DMS 273 (cell line): ENCODE data around the gene ACOX3.
"Not testable (repeated sequence)": the region's sequence is repeated elsewhere in the genome, so short reads cannot be mapped to it uniquely, and the experiment has no call there.

Source experiments
- DNase-seq: peaks from one replicate; lab custom pipeline; 2025; ENCODE audit not compliant: unreplicated experiment; lab: John Stamatoyannopoulos, UW

Gene ACOX3

DNA sequence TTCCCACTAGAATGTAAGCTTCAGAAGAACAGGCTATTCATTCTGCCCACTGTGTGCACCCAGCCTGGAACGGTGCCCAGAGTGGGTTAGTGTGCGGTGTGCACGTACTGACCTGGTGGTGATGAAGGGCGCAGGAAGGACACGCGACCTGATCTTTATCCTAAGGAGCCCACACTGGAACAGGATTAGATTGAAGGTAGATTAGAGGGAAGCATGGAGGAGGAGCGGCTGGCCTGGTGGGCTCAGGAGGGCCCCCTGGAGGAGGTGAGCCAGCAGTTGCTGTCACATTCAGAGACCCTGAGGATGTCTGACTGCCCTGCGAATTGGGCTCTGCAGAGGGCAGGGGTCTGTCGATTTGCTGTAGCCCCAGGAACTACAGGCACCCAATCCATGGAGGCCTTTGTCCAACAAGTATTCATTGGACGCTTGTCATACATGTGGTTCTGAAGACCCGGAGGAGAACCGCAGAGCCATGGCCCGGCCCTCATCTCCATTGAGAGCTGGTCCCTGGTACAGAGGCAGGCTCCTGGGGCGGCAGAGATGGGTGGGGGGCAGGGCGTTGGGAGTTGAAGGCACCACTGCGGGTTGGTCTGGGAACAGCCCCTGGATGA is 97.8 kb downstream of the ACOX3 start:
- DNase-seq = peak; percentile 9

DNA sequence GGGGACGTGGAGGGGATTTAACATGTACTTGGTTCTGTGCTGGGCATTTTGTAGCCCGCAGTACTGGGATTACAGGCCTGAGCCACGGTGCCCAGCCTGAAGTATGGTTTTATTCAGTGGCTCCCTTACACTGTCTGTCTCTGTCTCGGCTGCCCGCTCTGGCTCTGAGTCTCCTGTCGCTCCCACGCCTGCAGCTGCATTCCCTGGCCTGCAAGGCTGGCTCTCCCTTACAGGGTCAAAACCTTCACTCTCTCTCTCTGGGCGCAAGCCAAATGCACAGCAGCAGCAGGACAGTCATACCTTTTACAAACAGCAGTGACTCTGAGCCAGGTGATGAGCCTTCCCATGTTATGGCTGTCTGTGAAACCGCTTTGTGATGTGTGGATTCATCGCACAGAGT is 98.8 kb downstream of the ACOX3 start:
- no peak for DNase-seq

DNA sequence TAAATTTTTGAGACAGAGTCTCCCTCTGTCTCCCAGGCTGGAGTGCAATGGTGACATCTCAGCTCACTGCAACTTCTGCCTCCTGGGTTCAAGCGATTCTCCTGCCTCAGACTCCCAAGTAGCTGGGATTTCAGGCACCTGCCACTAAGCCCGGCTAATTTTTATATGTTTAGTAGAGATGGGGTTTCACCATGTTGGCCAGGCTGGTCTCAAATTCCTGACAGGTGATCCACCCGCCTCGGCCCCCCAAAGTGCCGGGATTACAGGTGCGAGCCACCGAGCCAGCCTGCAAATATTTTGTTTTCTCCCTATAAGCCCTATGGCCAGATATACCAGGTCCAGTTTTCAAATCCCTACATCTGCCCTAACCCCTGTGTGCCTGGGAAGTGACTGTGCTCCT is 99.2 kb downstream of the ACOX3 start:
- DNase-seq = not testable (repeated sequence)

DNA sequence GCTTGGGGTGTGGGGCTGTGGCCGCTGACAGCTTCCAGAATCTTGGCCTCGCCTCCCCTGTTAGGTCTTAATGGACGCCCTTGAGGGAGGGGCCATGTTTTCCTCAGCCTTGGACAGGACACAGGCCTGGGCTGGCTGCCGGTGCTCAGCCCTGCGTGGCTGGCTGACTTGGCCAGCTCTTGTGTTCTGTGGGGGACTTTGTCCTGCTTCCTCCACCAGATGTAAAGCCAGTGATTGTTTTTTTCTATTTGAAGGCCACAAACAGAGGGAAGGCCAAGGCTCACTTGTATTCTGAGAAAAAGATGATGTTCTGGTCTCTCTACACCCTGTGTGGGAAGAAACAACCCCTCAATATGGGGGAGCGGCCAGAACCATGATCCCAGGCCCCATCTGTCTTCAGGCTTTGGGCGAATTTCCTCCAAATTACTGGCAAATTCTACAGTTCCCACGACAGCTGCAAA is 99.7 kb downstream of the ACOX3 start:
- DNase-seq = no peak

DNA sequence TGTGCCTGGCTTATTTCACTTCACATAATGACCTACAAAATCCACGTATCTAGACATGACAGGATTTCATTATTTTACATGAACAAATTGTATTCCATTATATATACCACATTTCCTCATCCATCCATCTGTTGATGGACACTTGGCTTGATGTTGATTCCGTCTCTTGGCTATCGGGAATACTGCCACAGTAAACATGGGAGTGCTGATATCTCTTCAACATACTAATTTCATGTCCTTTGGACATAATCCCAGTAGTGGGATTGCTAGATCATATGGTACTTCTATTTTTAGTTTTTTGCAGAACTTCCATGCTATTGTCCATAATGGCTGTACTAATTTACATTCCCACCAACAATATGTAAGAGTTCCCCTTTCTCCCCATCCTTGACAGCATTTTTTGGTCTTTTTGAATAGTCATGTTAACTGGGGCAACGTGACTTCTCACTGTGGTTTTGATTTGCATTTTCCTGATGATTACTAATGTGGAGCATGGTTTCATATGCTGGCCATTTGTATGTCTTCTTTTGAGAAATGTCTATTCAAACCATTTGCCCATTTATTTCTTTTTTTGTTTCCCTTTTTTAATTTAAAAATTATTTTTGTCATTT is 102.1 kb downstream of the ACOX3 start:
- DNase-seq = no peak

DNA sequence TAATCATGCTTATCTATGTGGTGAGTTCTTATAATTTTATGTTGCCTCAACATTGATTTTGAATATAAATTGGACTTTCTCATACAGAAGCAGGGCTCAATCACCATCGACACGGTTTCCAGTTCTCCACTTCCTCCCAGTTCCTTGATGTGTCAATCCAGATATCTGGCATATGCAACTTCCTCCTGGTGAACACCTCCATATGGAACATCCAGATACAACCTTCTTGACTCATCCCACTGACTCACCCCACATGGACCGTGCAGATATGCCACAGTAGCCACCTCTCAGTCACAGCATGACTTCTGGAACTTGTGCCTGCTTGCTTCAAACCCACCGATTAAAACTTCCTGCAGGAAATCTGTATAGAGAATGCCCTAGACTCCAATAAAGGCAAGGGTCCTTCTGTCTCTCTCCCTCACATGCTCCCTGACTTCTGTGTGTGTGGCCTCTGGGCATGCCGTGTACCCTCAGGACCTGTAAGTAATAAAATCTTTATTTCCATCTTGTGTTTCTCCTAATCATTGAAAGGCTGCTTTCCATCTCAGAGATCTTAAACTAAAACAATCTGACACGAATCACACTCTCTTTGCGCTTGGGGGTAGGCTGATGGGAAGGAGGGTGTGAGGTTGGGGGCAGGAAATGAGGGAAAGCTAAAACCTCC is 104.0 kb downstream of the ACOX3 start:
- no peak for DNase-seq

DNA sequence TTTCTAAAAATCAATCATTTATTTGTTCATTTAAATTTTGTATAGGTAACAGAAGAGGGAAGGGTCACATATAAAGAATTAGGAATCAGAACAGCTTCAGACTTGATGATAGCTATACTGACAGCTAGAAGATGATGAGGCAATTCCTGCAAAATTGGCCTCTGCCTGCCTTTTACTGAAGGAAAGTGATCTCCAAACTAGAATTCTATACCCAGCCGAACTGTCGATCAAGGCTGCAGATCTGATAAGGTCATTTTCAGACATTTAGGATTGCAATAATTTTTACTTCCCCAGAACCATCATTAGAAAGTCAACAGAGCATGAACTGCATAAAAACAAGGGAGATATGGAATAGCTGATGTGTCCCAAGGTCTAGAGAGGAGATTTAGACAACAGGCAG is 104.7 kb downstream of the ACOX3 start:
- DNase-seq = no peak

DNA sequence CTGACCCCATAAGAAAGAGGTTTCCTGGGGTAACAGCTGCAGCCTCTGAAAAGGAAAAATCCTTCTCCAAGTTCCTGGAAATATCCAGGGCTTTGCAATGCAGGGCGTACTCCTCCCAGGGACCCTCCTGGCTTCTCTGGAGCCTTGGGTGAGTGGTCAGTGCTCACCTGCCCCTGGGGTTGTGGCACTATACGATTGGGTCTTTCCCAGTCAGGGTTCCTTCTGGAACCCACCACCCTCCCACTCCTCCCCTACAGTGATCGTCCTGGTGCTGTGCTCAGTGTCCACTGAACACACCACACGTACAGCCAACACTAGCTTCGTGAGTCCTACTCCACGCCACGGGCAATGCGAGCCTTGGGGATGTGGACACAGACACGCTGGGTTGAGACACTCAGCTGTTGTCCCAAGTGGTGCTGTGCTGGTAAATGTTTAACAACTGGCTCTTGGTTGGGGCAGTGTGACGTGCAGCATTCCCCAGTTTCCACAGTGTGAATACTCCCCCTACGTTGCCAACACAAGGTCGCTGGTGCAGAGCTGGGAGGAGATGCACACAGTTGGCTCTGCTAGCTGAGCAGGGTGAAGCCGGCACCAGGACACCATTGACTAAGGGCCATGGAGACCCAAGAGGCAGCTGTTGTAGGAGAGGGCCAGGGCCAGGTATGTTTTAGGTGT is 105.6 kb downstream of the ACOX3 start:
- no peak for DNase-seq

DNA sequence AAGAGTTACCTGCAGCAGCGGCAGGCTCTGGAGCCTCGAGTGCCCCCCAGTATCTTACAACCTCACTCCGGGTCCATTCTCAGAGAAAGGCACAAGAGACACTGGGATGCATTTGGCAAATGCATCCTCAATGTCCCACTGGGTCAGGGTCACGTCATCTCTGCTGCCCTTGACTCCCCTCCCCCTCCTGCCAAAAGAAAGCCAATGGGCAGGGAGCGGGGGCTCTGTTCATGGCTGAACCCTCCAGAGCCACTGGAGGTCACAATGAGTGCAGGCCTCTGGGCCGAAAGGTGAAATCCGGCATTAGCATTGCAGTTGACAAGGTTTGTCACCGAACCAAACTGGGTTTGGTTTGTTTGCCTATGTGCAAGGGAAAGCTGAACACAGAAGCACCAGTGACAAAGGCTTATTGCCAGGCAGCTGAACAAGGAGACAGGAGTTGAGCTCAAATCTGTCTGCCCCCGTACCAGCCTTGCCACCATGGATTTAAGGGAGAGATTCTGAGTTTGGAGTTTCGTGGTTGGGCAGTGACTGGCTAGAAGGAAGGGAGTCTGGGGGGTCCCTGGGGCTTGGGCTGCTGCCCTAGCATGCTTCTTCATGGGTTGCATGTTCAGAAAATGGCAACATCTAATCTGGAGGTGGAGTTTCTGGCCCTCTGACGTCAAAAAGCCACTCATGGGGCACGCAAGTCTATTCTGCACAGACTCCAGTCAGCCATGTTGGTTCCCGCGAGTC is 106.6 kb downstream of the ACOX3 start:
- no peak for DNase-seq

DNA sequence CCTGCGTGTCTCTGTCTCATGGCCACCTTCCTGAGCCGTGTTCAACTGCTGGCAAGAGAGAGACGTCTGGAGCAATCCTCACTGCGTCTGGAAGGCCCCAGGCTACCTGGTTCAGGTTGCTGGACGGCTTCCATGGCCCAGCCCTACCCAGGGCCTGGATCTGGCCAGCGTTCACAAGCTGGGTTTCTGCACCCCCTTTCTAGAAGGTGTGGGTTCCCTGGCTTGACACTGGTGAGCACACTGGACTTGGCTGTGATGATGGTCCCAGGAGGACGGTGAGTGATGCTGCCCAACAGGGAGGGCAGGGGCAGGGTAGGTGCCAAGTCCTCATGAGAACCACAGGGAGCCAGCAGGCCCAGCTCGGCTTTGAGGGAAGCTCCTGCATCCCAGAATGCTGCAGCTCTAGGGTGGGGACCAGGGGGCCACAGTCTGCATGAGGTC is 107.6 kb downstream of the ACOX3 start:
- DNase-seq = no peak

DNA sequence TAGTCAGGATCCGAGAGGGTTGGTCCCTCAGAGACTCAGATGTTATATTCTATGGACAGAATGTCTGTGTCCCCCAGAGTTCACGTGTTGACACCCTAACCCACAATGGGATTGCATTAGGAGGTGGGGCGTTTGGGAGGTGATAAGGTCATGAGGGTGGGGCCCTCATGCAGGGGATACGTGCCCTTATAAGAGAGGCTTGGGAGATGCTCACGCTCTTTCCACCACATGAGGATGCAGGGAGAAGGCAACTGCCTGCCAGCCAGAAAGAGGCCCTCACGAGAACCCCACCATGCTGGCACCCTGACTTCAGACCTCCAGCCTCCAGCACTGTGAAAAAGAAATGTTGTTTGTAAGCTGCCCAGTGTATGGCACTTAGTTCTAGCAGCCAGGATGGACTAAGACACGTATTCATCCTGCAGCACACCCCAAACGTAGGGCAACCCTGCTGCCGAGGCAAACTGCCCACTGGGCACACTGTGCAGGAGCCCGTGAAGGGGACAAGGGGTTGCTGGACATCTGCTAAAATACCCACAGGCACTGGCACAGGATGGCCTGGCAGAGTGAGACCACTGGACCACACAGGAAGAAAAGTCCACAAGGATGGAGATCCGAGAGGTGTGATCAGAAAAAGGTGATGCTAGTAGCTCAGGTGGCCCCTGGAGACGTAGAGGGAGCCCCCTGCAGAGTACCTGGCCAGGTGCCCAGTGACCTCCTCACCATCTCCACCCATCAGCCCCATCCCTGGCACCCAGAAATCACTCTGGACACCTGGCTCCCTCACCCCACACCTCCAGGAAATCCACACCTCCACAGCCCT is 108.3 kb downstream of the ACOX3 start:
- no peak for DNase-seq

DNA sequence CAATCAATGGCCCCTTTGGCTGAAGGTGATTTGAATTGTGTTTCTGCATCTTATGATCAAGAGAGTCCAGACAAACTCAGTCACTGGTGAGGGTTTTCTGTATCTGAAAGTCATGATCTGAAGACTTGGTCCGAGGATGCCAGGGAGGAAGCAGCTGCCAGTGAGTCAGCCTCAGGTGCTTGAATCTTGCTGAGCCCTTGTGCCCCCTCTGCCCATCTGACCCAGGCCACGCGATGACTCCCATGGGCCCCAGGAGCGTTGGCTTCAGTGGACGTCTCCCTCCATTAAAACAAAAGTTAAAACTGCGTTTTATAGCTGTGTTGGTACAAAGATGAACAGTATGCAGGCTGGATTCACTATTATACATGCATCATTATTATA is 109.0 kb downstream of the ACOX3 start:
- DNase-seq = no peak

DNA sequence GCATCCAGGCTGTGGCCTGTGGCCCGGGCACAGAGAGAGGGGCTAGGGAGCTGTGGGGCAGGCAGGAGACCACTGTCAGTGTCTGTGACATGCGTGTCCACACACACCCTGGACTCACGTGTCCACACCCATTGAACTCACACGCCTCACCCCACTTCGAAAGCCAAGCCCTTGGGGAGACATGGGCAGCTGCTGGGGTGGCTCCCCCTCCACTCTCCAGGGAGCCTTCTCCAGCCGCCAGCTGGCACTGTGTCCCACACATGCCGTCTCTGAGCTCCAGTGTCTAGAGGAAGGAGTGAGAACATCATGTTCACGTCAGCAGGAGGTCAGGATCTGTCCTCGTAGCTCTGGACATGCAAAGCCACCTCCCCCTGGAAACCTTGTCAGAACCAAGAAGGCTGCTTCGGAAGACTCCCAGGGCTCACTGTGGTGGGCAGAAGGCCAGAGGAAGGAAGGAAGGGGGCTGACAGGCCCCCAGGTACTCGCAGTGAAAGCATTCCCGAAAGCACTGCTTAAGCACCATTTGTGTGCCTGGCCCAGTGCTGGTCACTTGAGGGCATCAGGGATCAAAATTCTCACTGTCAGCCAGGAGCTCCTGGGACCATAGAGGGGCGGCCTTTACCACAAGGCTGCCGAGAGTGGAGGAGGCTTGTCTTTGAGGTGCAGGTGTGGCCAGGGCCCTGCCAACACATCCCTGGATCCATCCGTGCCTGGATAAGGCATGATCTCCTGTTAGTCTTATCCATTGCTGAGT is 109.5 kb downstream of the ACOX3 start:
- peak; percentile 15 for DNase-seq

DNA sequence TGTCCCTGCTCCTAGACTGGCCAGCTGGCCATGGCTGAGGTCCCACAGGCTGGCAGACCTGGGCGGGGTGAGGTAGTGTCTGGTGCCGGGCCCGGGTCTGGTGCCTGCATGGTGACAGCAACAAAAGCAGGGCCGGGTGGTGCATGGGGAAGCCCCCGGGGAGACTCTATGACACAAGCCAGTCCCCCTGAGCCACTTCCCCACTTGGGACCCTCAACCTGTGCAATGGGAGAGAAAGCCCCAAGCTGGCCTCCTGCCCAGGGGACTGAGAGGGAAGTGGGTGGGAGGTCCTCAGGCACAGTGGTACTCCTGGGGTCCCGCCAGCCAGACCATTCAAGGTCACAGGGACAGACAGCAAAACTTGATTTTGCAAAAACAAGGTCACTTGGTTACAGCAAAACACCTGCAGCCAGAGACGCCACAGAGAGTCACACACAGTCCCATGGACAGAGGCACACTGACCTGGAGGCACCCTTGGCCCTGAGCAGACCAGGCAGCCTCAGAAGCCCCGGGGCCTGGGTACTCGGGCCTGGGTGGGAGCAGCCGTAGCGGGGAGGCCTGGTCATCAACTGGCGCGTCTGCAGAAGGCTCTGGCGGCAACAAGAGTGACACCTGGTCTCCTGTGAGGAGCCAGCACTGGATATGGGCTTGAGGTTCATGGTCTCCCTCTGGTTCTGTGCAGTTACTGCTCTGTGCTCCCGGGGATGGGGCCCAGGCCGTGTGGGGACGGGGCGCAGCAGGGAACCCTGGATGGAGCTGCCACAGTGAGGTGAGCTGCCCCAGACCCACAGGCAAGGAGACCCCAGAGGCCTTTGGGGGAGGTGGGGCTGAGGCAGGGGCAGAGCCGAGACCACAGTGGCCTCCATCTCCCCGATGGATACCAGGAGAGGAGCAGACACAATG is 110.4 kb downstream of the ACOX3 start:
- DNase-seq = no peak

DNA sequence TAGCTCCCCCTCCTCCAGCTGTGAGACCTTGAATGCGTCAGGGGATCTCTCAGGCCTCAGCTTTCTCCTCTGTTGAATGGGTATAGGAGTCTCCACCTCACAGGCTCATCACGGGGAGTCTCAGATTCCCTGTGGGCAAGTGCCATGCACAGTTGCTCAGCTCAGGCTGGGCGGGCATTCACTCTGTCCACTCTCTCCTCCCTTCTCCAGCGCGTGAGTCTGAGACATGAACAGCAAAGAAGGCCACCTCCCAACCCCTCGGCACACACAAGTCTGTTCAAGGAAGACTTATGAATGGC is 111.0 kb downstream of the ACOX3 start:
- no peak for DNase-seq

DNA sequence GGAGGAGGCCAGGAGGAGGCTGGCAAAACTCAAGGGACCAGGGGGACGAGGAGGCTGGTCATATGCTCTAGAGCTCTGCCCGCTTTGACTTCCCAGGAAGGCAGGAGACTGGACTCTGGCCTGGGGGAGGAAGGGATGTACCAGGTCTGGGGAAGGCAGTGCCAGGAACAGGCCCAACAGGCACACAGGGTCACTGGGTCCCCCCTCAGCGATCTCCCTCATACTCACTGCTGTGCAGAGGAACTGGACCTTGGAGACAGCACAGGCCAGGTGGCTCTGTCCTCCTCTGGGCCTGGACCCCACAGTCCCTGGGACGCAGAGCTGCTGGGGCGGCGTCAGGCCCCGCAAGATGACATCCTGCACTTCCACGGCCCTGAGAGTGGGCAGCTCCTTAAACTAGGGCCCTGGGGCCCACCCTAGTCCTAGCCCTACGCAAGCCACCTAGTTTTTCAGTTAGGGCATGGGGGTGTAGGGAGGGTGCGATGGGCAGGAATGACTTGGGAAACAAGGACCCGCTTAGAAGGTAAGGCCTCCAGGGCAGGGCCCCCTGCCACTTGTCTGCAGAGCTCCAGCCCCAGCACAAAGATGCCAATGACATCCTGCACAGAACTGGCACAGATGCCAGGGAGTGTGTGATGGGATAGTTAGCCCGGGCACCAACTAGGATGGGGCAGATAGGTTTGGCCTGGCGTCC is 111.5 kb downstream of the ACOX3 start:
- no peak for DNase-seq

DNA sequence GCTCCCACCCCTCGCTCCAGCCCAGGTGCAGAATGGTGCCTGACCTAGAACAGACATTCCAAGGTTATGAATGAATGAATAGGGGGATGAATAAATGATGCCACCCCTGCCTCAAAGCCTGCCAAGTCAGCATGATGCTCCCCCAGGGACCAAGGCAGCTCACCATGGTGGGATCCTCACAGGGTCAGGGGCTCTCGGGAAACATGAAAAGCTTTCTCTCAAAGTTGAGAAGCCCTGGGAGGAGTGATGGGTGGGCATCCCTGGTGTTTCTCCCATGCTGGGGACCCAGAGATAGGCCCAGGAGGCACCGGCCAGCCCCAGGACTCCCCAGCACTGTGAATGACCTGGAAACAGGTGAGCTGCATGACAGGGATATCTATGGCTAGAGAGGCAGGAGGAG is 112.1 kb downstream of the ACOX3 start:
- DNase-seq = no peak

DNA sequence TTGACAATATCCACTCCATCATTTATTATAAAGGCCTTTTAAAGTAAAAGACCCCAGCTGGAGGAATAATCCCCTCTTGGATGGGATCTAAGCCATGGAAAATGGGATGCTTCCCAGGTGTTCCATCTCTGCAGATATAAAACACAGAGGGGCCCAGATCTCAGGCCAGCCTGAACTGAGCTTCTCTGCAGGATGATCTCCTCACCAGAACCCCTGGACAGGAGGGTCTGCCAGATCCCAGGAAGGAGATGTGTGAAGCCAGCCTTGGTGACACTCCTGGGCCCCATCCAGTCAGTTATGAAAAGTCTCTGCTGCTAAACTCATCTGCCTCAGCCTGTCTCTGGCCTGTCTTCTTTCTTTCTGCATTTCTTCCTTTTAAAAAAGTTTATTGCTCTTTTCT is 114.3 kb downstream of the ACOX3 start:
- no peak for DNase-seq
